GM12878 (cell line): ENCODE data around the gene PDRG1. TPM values are rescaled to one million over a fixed set of nuclear protein-coding genes. Genes with fewer than 3 reads are reported as not detected.

ENCODE experiments used
- ATAC-seq: fragments of 200-7000 bp; cut with Tn5 transposase; 3 replicates; pipeline ENCODE4 v1.9.1; 2020; ENCODE audit warnings: mild to moderate bottlenecking, moderate library complexity
- BruUV-seq: library from RNA; stranded (reverse); fragments of 400-500 nt; replicated peaks from 2 replicates; lab custom pipeline; 2021; lab: Mats Ljungman, UMichigan
- CTCF ChIA-PET: fragments of 300-600 bp; sonication (Branson Sonifier 250); formaldehyde crosslinking; extraction: SDS; loops from one replicate; lab custom pipeline; 2021; ENCODE audit warnings: inconsistent platforms; lab: Yijun Ruan, JAX
- POLR2A ChIA-PET: fragments of 350-600 bp; formaldehyde crosslinking; extraction: SDS; loops from one replicate; lab custom pipeline; 2021; ENCODE audit warnings: inconsistent platforms; lab: Charles Lee
- RAD21 ChIA-PET: fragments of 300-600 bp; sonication (Branson Sonifier 250); formaldehyde crosslinking; loops from one replicate; lab custom pipeline; 2023; ENCODE audit warnings: antibody characterized with exemption; ENCODE audit not compliant: unreplicated experiment; lab: Charles Lee
- SMC1A ChIA-PET: fragments of 300-600 bp; sonication (Branson Sonifier 250); formaldehyde crosslinking; loops from one replicate; lab custom pipeline; 2023; ENCODE audit not compliant: unreplicated experiment, uncharacterized antibody; lab: Charles Lee
- DNase-seq: peaks from one replicate; pipeline ENCODE4 v3.0.0-alpha.2; 2011; ENCODE audit warnings: low read depth, low spot score
- FAIRE-seq: peaks from 3 replicates; lab custom pipeline; 2011; peaks lifted over from hg19 to GRCh38; lab: Jason Lieb, UNC
- H2AFZ ChIP-seq: 2 replicates; pipeline ENCODE4 v1.6.0; 2011; ENCODE audit warnings: low read depth, low read length, control low read depth; ENCODE audit not compliant: control insufficient read depth
- H3K27ac ChIP-seq: 2 replicates; pipeline ENCODE4 v1.5.1; 2011; ENCODE audit warnings: control low read depth; ENCODE audit not compliant: control insufficient read depth, insufficient read depth
- H3K27me3 ChIP-seq, 2 experiments: replicated peaks in 1 of 2; 2 replicates each; pipeline versions ENCODE4 v1.6.0 to v1.6.1; 2011; ENCODE audit warnings: low read length in 1 of 2; ENCODE audit not compliant: control insufficient read depth in 2 of 2, insufficient read depth in 2 of 2
- H3K36me3 ChIP-seq, 2 experiments: 2 replicates each; pipeline ENCODE4 v1.5.1; 2011; ENCODE audit warnings: low read length in 1 of 2; ENCODE audit not compliant: control insufficient read depth in 2 of 2, insufficient read depth in 2 of 2
- H3K4me1 ChIP-seq: 2 replicates; pipeline ENCODE4 v1.6.1; 2011; ENCODE audit warnings: mild to moderate bottlenecking, low read length, moderate library complexity, mixed read lengths; ENCODE audit not compliant: control insufficient read depth, insufficient read depth
- H3K4me2 ChIP-seq: 2 replicates; pipeline ENCODE4 v1.6.0; 2011; ENCODE audit warnings: control low read depth; ENCODE audit not compliant: control insufficient read depth, insufficient read depth
- H3K4me3 ChIP-seq: fragments of 200-600 bp; sonication (generic); 2 replicates; pipeline ENCODE4 v1.5.1; 2016
- H3K79me2 ChIP-seq: 2 replicates; pipeline ENCODE4 v1.6.0; 2011; ENCODE audit warnings: low read length; ENCODE audit not compliant: control insufficient read depth, insufficient read depth
- H3K9ac ChIP-seq: 2 replicates; pipeline ENCODE4 v1.8.0; 2011; ENCODE audit warnings: low read length, control low read depth, mixed read lengths; ENCODE audit not compliant: control insufficient read depth, insufficient read depth
- H3K9me3 ChIP-seq: replicated peaks from 3 replicates; pipeline ENCODE4 v1.5.1; 2011; ENCODE audit warnings: mild to moderate bottlenecking, low read length; ENCODE audit not compliant: control insufficient read depth, insufficient read depth
- H4K20me1 ChIP-seq: 2 replicates; pipeline ENCODE4 v1.6.0; 2011; ENCODE audit not compliant: control insufficient read depth, insufficient read depth
- BCLAF1 ChIP-seq: fragments of 450-650 bp; IDR thresholded peaks from 2 replicates; pipeline ENCODE4 v1.6.1; 2017; ENCODE audit warnings: antibody characterized with exemption, mild to moderate bottlenecking, moderate library complexity
- BMI1 ChIP-seq: fragments of 450-650 bp; IDR thresholded peaks from 2 replicates; pipeline ENCODE4 v1.6.1; 2016; ENCODE audit warnings: mild to moderate bottlenecking, moderate library complexity, borderline replicate concordance
- CBX3 ChIP-seq: fragments of 200-600 bp; sonication (generic); IDR thresholded peaks from 2 replicates; pipeline ENCODE4 v1.6.1; 2016; ENCODE audit warnings: low read depth, borderline replicate concordance
- CEBPB ChIP-seq, 2 experiments: fragments of 150-350 bp in 1 of 2; IDR thresholded peaks; 2 replicates each; pipeline ENCODE4 v1.6.1; 2012 to 2014; ENCODE audit warnings: low read depth in 2 of 2, low read length in 2 of 2, borderline replicate concordance in 1 of 2, inconsistent platforms in 1 of 2
- MYB ChIP-seq: fragments of 150-350 bp; IDR thresholded peaks from 2 replicates; pipeline ENCODE4 v1.6.1; 2014; ENCODE audit warnings: mild to moderate bottlenecking, low read depth, low read length, borderline replicate concordance
- NFXL1 ChIP-seq: fragments of 450-650 bp; IDR thresholded peaks from 2 replicates; pipeline ENCODE4 v1.6.1; 2017; ENCODE audit warnings: antibody characterized with exemption, mild to moderate bottlenecking, borderline replicate concordance
- NFYA ChIP-seq: IDR thresholded peaks from 2 replicates; pipeline ENCODE4 v1.6.1; 2011; ENCODE audit warnings: low read depth, mild to moderate bottlenecking, low read length, improper control_type of control experiment, borderline replicate concordance
- PML ChIP-seq: IDR thresholded peaks from 2 replicates; pipeline ENCODE4 v1.6.1; 2012; ENCODE audit warnings: low read length, inconsistent platforms
- PRDM15 ChIP-seq: fragments of 450-650 bp; formaldehyde crosslinking; IDR thresholded peaks from 2 replicates; pipeline ENCODE4 v1.4.0; 2020; ENCODE audit warnings: mild to moderate bottlenecking, moderate library complexity
- RFX5 ChIP-seq: IDR thresholded peaks from 2 replicates; pipeline ENCODE4 v1.6.1; 2011; ENCODE audit warnings: low read depth, low read length, improper control_type of control experiment
- SMARCA5 ChIP-seq: fragments of 450-650 bp; IDR thresholded peaks from 2 replicates; pipeline ENCODE4 v1.6.1; 2017; ENCODE audit warnings: mild to moderate bottlenecking
- USF2 ChIP-seq: IDR thresholded peaks from 2 replicates; pipeline ENCODE4 v1.6.1; 2011; ENCODE audit warnings: low read depth, low read length, improper control_type of control experiment, borderline replicate concordance
- ZBTB4 ChIP-seq: fragments of 450-650 bp; formaldehyde crosslinking; IDR thresholded peaks from 2 replicates; pipeline ENCODE4 v1.4.0; 2022; ENCODE audit warnings: mild to moderate bottlenecking, moderate library complexity
- WGBS: methylation state at CpG from one replicate; pipeline ENCODE4 v1.1.6; 2016; ENCODE audit warnings: low lambda C conversion rate; ENCODE audit not compliant: insufficient replicate concordance, insufficient coverage; ENCODE audit errors: missing lambda C conversion rate; 5-methylcytosine and 5-hydroxymethylcytosine counted together
- in situ Hi-C: fragments of 300-500 bp; cut with MboI; formaldehyde crosslinking; loops from 9 replicates; pipeline ENCODE4 v1.14.3; 2018; ENCODE audit warnings: mixed read lengths
- intact Hi-C: fragments of 100-400 bp; cut with micrococcal nuclease; formaldehyde crosslinking; loops from one replicate; pipeline ENCODE4 v1.14.2; 2022; ENCODE audit not compliant: unreplicated experiment
- polyA plus RNA-seq, 11 experiments: library from polyadenylated mRNA; depleted of rRNA in 4 of 11; unstranded in 6 of 11; stranded (reverse) in 5 of 11; fragments of >200 nt; fragmentation: Nextera tagmentation in 4 of 11; fragmentation: Illumina TruSeq in 1 of 11; extraction: Ambion mirVana in 4 of 11; extraction: Trizol in 1 of 11; gene quantifications; 1 replicate in 1 of 11; 2 replicates in 10 of 11; pipeline versions ENCODE4 v1.2.1 to v1.2.3, GENCODE V29; 2011 to 2016; ENCODE audit warnings: inconsistent platforms in 2 of 11, missing spikeins in 2 of 11, low read depth in 1 of 11
- total RNA-seq, 4 experiments: library from RNA; depleted of rRNA in 3 of 4; stranded (reverse); fragments of >200 nt in 3 of 4; fragmentation: Illumina TruSeq in 1 of 4; extraction: Trizol in 1 of 4; gene quantifications; 2 replicates each; pipeline versions ENCODE4 v1.2.1 to v1.2.3, GENCODE V29; 2013 to 2021

Gene PDRG1
- total and polyA plus RNA-seq, 10 of the 15 experiments (the other 5 are each of a cell fraction or from before 2014, with no cell fraction given) = 11.1 to 55.8 (median 23.3) TPM

GRCh38 chr20:31896049-31896448 lies 55.8 kb downstream of the PDRG1 start:
- intact Hi-C loops = no loop called here
- TF ChIP-seq CBX3 (no peak), PML (no peak), NFYA (no peak), SMARCA5 (no peak), BMI1 (no peak), PRDM15 (peak; percentile 87), MYB (no peak), NFXL1 (no peak), ZBTB4 (CRISPR knock-in tag) (peak; percentile 74), USF2 (no peak), BCLAF1 (no peak), RFX5 (no peak), CEBPB (IDR thresholded peaks at IDR 0.05; ENCODE audit: borderline replicate concordance in 1 of 2, low read depth in 2 of 2, low read length in 2 of 2) (no peak)

More at GRCh38 chr20:31896049-31896448, 55.8 kb downstream of the PDRG1 start:
- 84% methylated on average over 9 of the region's 9 CpGs for WGBS
- Histone ChIP-seq H4K20me1 (no peaks in the 10 kb centered on the region), H3K4me2 (no peak overlapping the region), H3K9me3 (no peaks in the 10 kb centered on the region), H3K4me3 (no peak overlapping the region), H3K27me3 (no peaks in the 10 kb centered on the region), H3K79me2 (no peaks in the 10 kb centered on the region), H3K36me3 (no peaks in the 10 kb centered on the region), H3K4me1 (no peaks in the 10 kb centered on the region; the same call in 1 of the 2 replicates), H3K27ac (no peak overlapping the region), H3K9ac (no peak overlapping the region), H2AFZ (no peak overlapping the region)
- ChIA-PET CTCF (interaction anchor here (1.4 to 2.1 kb wide), 6 partner anchors 16 to 56 kb away, joined by 3 to 9 read pairs (median 6); partner anchors contain the start of gene PDRG1), POLR2A (interaction anchor here (1.2 to 3.2 kb wide), 7 partner anchors 15 to 462 kb away, joined by 3 to 35 read pairs (median 7); partner anchors contain the start of gene ASXL1), RAD21 (interaction anchor here (1.3 to 2.5 kb wide), 8 partner anchors 16 to 56 kb away, joined by 3 to 17 read pairs (median 8); partner anchors contain the start of gene PDRG1), SMC1A (interaction anchor here (1.2 to 4.1 kb wide), 10 partner anchors 8 to 56 kb away, joined by 3 to 26 read pairs (median 9); partner anchors contain the start of genes DUSP15, PDRG1 and TTLL9)
- no TSS peak for BruUV-seq
- ATAC-seq (no peak), DNase-seq (no peak), FAIRE-seq (no peak)
- in situ Hi-C loops = no loop called here
